Subcutaneous abdominal adipose tissue (tissue), 5 donors: ENCODE data around the gene PNLIP.

Experiments used
- H3K27ac ChIP-seq: one replicate; pipeline ENCODE4 v1.7.0; 2013; ENCODE audit warnings: low read depth, mild to moderate bottlenecking, inconsistent platforms, low read length, moderate library complexity
- H3K27me3 ChIP-seq, 5 donors: one replicate each; pipeline ENCODE4 v1.7.0; 2013; ENCODE audit warnings: low read length in 5 of 5, inconsistent platforms in 1 of 5; ENCODE audit not compliant: control insufficient read depth in 5 of 5, insufficient read depth in 4 of 5
- H3K36me3 ChIP-seq, 5 donors: one replicate each; pipeline ENCODE4 v1.7.0; 2013; ENCODE audit warnings: low read length in 5 of 5; ENCODE audit not compliant: control insufficient read depth in 5 of 5, insufficient read depth in 5 of 5
- H3K4me1 ChIP-seq, 5 donors: one replicate each; pipeline ENCODE4 v1.7.0; 2013; ENCODE audit warnings: low read length in 5 of 5, mild to moderate bottlenecking in 3 of 5, moderate library complexity in 1 of 5; ENCODE audit not compliant: control insufficient read depth in 5 of 5, insufficient read depth in 5 of 5
- H3K4me3 ChIP-seq, 5 donors: one replicate each; pipeline ENCODE4 v1.7.0; 2013; ENCODE audit warnings: low read length in 5 of 5, low read depth in 1 of 5
- H3K9ac ChIP-seq, 5 donors: one replicate each; pipeline ENCODE4 v1.7.0; 2013; ENCODE audit warnings: low read length in 5 of 5, mild to moderate bottlenecking in 4 of 5, moderate library complexity in 3 of 5
- H3K9me3 ChIP-seq, 5 donors: one replicate each; pipeline ENCODE4 v1.7.0; 2013; ENCODE audit warnings: low read length in 5 of 5; ENCODE audit not compliant: control insufficient read depth in 5 of 5
- donor health status: healthy.
- donor health status: healthy.
- donor health status: healthy.
- donor health status: healthy.
- donor health status: healthy.

The PNLIP gene

DNA sequence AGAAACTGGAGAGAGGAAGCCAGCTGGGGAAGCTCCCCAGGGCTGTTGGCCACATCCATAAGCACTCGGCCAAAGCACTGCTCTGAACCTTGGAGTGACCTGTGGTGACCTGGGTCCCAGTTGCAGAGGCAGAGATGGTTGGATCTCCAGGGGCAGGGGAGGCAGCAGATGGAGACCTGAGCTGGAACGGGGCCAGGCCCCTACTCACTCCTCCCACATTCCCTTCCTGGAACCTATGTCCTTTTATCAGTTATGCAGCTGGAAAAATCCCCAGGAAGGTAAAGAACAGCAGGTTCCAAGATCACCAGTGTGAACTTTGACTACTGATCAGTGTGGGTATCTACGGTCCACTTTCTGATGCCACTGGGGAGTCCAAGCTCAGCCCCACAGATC, 65.4 kb downstream of the PNLIP start:
- H3K9ac ChIP-seq: no peak overlapping the region
- H3K9me3 ChIP-seq: peaks cover 0 to 2% (median 2%) of the 10 kb centered on the region in 5 donors
- no peak overlapping the region for H3K4me3 ChIP-seq
- H3K27ac ChIP-seq: no peak overlapping the region
- H3K27me3 ChIP-seq: peaks cover 12 to 20% (median 16%) of the 10 kb centered on the region in 5 donors
- H3K36me3 ChIP-seq: no peaks in the 10 kb centered on the region
- peaks cover 0 to 9% (median 0%) of the 10 kb centered on the region in 5 donors for H3K4me1 ChIP-seq

DNA sequence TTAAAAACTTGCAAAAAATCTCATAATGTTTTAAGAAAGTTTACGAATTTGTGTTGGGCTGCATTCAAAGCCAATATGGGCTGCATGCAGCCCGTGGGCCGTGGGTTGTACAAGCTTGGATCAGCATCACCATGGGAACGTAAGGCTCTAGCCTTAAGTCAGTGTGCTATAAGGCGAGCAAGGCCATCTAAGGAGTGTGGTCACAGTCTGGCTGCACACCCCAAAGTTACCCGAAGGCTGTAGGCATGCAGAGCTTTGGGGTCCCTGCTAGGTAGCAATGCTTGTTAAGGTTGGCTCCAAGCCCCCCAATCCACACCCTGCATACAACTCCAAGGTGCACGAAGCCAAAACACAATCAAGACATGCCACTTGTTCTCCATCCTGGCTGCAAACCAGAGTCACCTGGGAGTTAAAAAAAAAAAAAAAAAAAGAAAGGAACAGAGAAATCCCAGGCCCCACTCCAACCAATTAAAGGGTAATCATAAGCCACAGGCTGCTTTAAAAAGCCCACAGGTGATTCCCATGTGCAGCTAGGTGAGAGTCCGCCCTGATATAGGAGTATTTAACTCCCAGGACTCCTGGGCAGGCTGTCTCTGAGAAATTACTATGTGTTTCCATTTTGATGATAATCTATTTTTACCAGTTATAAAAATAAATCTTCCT, 66.5 kb downstream of the PNLIP start:
- Histone ChIP-seq H3K4me1 (peaks cover 0 to 9% (median 0%) of the 10 kb centered on the region in 5 donors), H3K9ac (no peak overlapping the region), H3K27ac (no peak overlapping the region), H3K9me3 (peaks cover 0 to 2% (median 2%) of the 10 kb centered on the region in 5 donors), H3K4me3 (no peak overlapping the region), H3K36me3 (no peaks in the 10 kb centered on the region), H3K27me3 (peaks cover 10 to 20% (median 15%) of the 10 kb centered on the region in 5 donors)

DNA sequence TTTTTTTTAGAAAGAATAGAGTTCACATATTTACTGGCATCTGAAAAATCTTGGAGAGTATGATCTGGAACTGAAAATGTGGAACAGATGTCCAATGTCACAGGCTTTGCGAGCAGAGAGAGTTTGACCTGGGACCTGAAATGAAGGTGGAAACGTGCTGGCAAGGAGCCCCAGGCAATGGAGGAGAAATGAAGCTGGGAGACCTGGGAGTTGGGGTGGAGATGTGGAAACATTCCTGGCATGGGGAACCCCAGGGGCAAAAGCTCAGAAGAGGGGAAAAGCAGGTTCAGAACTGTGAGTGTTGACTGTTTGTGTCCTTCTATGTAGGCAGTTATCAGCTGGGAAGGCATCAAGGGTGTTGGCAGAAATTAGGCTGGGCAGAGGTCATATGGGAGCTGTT, 67.7 kb downstream of the PNLIP start:
- peaks cover 0 to 2% (median 2%) of the 10 kb centered on the region in 5 donors for H3K9me3 ChIP-seq
- no peaks in the 10 kb centered on the region for H3K36me3 ChIP-seq
- no peak overlapping the region for H3K27ac ChIP-seq
- no peak overlapping the region for H3K4me3 ChIP-seq
- peaks cover 0 to 9% (median 0%) of the 10 kb centered on the region in 5 donors for H3K4me1 ChIP-seq
- peaks cover 10 to 17% (median 15%) of the 10 kb centered on the region in 5 donors for H3K27me3 ChIP-seq
- H3K9ac ChIP-seq: no peak overlapping the region

DNA sequence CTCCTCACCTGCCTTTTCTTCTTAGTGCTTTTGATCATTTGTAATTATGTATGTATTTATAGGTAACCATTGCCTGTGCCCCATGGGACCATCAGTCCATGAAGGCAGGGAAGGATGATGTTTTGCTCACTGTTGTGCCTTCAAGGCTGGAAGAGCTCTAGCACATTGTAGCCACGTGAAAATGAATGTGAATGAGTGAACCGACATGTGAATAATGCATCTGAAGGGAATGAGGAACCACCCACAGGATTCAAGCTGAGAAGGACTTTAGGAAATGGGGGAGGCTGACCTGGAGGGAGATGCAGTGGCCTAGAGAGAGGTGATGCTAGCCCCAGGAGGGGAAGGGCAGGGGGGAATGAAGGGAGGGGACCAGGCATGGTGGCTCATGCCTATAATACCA, 69.1 kb downstream of the PNLIP start:
- peaks cover 0 to 1% (median 0%) of the 10 kb centered on the region in 5 donors for H3K4me1 ChIP-seq
- no peak overlapping the region for H3K9ac ChIP-seq
- no peaks in the 10 kb centered on the region for H3K36me3 ChIP-seq
- H3K4me3 ChIP-seq: no peak overlapping the region
- H3K9me3 ChIP-seq: peaks cover 0 to 2% (median 2%) of the 10 kb centered on the region in 5 donors
- H3K27me3 ChIP-seq: peaks cover 5 to 11% (median 10%) of the 10 kb centered on the region in 5 donors
- H3K27ac ChIP-seq: no peak overlapping the region

DNA sequence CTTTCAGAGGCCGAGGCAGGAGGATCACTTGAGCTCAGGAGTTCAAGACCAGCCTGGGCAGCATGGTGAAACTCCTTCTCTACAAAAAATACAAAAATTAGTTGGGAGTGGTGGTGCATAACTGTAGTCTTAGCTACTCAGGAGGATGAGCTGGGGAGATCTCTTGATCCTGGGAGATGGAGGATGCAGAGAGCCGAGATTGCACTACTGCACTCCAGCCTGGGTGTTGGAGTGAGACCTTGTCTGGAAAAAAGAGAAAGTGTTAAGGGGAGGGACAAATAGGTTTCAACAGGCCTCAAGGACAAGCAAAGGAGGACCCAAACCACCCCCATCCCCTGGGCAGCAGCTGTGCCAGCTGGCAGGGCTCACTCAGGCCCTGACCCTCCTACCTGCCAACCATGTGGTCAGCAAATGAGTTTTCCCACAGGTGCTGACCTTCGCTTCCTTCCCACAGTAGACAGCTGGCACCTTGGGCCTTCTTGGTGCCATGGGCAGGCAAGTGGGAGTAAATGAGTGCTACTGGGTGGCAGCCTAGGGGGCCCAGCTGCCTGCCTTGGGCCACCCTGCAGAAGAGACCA, 69.6 kb downstream of the PNLIP start:
- Histone ChIP-seq H3K27me3 (peaks cover 5 to 10% (median 8%) of the 10 kb centered on the region in 5 donors), H3K9me3 (peaks cover 0 to 2% (median under 1%) of the 10 kb centered on the region in 5 donors), H3K4me3 (no peak overlapping the region), H3K4me1 (no peaks in the 10 kb centered on the region), H3K27ac (no peak overlapping the region), H3K36me3 (no peaks in the 10 kb centered on the region), H3K9ac (no peak overlapping the region)
